PC-9 (cell line): ENCODE results near the gene ATXN7. TPM values are rescaled to one million over a fixed set of nuclear protein-coding genes. Genes with fewer than 3 reads are reported as not detected.

ENCODE experiments used
- BruUV-seq: library from RNA; stranded (reverse); fragments of 400-500 nt; replicated peaks from 2 replicates; lab custom pipeline; 2021; lab: Mats Ljungman, UMichigan
- CTCF ChIA-PET: fragments of 300-600 bp; sonication (Branson Sonifier 250); formaldehyde crosslinking; loops from one replicate; lab custom pipeline; 2022; ENCODE audit warnings: antibody characterized with exemption; lab: Charles Lee
- POLR2A ChIA-PET: fragments of 300-600 bp; sonication (Branson Sonifier 250); formaldehyde crosslinking; loops from one replicate; lab custom pipeline; 2022; ENCODE audit warnings: antibody characterized with exemption; ENCODE audit not compliant: unreplicated experiment; lab: Charles Lee
- DNase-seq, 2 experiments: peaks; one replicate each; pipeline versions ENCODE4 v3.0.0 to v3.0.0-alpha.2; 2015 to 2022; ENCODE audit warnings: mixed read lengths in 1 of 2
- H2AFZ ChIP-seq: fragments of 200-600 bp; sonication (generic); 2 replicates; pipeline ENCODE4 v1.8.1; 2017; ENCODE audit warnings: antibody characterized with exemption
- H3F3A ChIP-seq: fragments of 200-600 bp; sonication (generic); 2 replicates; pipeline ENCODE4 v1.8.1; 2017; ENCODE audit warnings: antibody characterized with exemption, mild to moderate bottlenecking, low read depth; ENCODE audit not compliant: insufficient read depth
- H3K27ac ChIP-seq: fragments of 200-600 bp; sonication (generic); 2 replicates; pipeline ENCODE4 v1.6.1; 2016; ENCODE audit warnings: mixed run types
- H3K27me3 ChIP-seq: fragments of 200-600 bp; sonication (generic); 2 replicates; pipeline ENCODE4 v1.6.1; 2016; ENCODE audit warnings: low read depth, mixed run types; ENCODE audit not compliant: insufficient read depth
- H3K36me3 ChIP-seq: fragments of 200-600 bp; sonication (generic); 2 replicates; pipeline ENCODE4 v1.6.1; 2016; ENCODE audit warnings: low read depth, mixed run types
- H3K4me1 ChIP-seq: fragments of 200-600 bp; sonication (generic); replicated peaks from 2 replicates; pipeline ENCODE4 v1.6.1; 2016; ENCODE audit warnings: mixed run types; ENCODE audit not compliant: insufficient read depth
- H3K4me2 ChIP-seq: fragments of 200-600 bp; sonication (generic); 2 replicates; pipeline ENCODE4 v1.6.1; 2017; ENCODE audit warnings: mixed run types
- H3K4me3 ChIP-seq: fragments of 200-600 bp; sonication (generic); 2 replicates; pipeline ENCODE4 v1.6.1; 2016; ENCODE audit warnings: mixed run types
- H3K79me2 ChIP-seq: fragments of 200-600 bp; sonication (generic); 2 replicates; pipeline ENCODE4 v1.6.1; 2017; ENCODE audit warnings: low read depth, mixed run types
- H3K9me2 ChIP-seq: fragments of 200-600 bp; sonication (generic); 2 replicates; pipeline ENCODE4 v1.8.1; 2017; ENCODE audit warnings: mild to moderate bottlenecking; ENCODE audit not compliant: insufficient read depth
- H3K9me3 ChIP-seq: fragments of 200-600 bp; sonication (generic); 2 replicates; pipeline ENCODE4 v1.8.1; 2016; ENCODE audit warnings: low read depth; ENCODE audit not compliant: insufficient read depth
- H4K20me1 ChIP-seq: fragments of 200-600 bp; sonication (generic); 2 replicates; pipeline ENCODE4 v1.8.1; 2017; ENCODE audit not compliant: insufficient read depth
- CTCF ChIP-seq: fragments of 200-600 bp; sonication (generic); conservative IDR thresholded peaks from 2 replicates; pipeline ENCODE4 v1.6.1; 2017; ENCODE audit warnings: mixed run types, antibody characterized with exemption, mild to moderate bottlenecking, moderate library complexity
- EZH2 ChIP-seq: fragments of 200-600 bp; sonication (generic); IDR thresholded peaks from 2 replicates; pipeline ENCODE4 v1.8.0; 2017; ENCODE audit warnings: antibody characterized with exemption, low read depth
- intact Hi-C: fragments of 100-400 bp; cut with micrococcal nuclease; formaldehyde crosslinking; loops from one replicate; pipeline ENCODE4 v1.10.0; 2022; ENCODE audit not compliant: unreplicated experiment
- total RNA-seq: library from RNA; stranded (reverse); gene quantifications from 2 replicates; pipeline ENCODE4 v1.2.3, GENCODE V29; 2021

Gene ATXN7
- total RNA-seq, 1 experiment from 2014 or later: 27.7 TPM

DNA sequence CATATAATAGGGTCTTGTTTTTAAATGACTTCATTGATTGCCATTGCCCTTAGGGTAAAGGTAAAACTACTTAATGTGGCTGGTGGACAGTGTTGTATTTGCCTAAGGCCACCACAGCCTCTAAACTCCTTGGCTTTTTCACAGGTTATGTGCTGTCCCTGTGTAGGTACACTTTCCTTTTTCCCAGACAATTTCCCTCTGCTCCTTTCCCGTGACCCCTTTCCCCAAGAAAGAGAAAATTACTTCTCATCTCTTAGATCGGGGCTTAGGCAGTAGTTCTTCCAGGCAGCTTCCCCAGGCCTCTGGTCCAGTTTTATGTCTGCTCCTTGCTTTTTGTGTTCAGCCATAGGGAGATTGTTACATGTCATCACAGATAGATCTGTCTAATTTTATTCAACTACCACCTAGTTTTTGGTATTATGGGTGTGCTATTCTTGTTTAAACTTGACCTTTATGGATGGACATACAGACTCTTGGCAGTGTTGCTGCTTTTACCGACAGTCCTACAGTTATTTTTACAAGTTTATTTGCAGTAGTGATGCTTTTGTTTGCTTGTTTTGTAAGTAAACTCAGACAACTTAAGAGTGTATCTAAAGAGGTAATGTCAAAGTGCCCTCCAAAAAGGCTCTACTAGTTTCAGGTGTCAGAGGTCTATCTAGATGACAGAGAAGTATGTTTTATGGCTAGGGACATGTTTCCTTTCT lies 69.0 kb downstream of the ATXN7 start:
- no peak for TF ChIP-seq CTCF
- TF ChIP-seq EZH2: no peak
- no peaks in the 10 kb centered on the region for H3K9me3 ChIP-seq
- no peak overlapping the region for H3K4me3 ChIP-seq
- no peaks in the 10 kb centered on the region for H3K27me3 ChIP-seq
- peaks cover 19% of the 10 kb centered on the region for H3K4me1 ChIP-seq
- H3K4me2 ChIP-seq: no peak overlapping the region
- H2AFZ ChIP-seq: no peak overlapping the region
- ChIA-PET CTCF (no interaction called here), POLR2A (no interaction called here)
- BruUV-seq: no TSS peak
- DNase-seq: no peak
- intact Hi-C loops: no loop called here
- no peaks in the 10 kb centered on the region for H3K9me2 ChIP-seq
- H4K20me1 ChIP-seq: peaks cover 30% of the 10 kb centered on the region
- peaks cover 22% of the 10 kb centered on the region for H3K79me2 ChIP-seq
- no peaks in the 10 kb centered on the region for H3K36me3 ChIP-seq
- H3F3A ChIP-seq: peaks cover 11% of the 10 kb centered on the region
- no peak overlapping the region for H3K27ac ChIP-seq

DNA sequence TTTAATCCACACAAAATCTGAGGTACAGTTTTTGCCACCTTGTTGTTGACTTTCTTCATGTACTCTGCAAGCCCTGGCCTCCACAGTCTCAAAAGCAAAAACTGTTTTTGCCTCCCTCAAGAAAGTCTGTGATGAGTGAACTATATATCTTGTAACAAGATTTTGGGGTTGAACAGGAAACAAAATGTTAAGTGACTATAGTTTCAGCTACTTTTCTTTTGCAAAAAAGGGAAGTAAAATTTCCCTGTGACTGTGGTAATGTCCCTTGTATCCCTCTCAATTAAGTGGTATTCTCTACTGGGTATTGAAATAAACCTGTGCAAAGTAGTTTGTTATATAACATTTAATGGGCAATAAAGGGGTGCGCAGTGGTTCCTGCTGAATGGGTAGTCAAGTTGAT lies 69.8 kb downstream of the ATXN7 start:
- ChIA-PET CTCF (no interaction called here), POLR2A (no interaction called here)
- Histone ChIP-seq H3K27me3 (no peaks in the 10 kb centered on the region), H3K36me3 (no peaks in the 10 kb centered on the region), H3K27ac (no peak overlapping the region), H3K4me2 (no peak overlapping the region), H3K4me3 (no peak overlapping the region), H4K20me1 (peaks cover 36% of the 10 kb centered on the region), H3K9me3 (no peaks in the 10 kb centered on the region), H2AFZ (no peak overlapping the region), H3K9me2 (no peaks in the 10 kb centered on the region), H3K79me2 (peaks cover 25% of the 10 kb centered on the region), H3F3A (peaks cover 19% of the 10 kb centered on the region), H3K4me1 (peaks cover 27% of the 10 kb centered on the region)
- no peak for DNase-seq
- TF ChIP-seq CTCF (no peak), EZH2 (no peak)
- no TSS peak for BruUV-seq
- intact Hi-C loops: no loop called here

DNA sequence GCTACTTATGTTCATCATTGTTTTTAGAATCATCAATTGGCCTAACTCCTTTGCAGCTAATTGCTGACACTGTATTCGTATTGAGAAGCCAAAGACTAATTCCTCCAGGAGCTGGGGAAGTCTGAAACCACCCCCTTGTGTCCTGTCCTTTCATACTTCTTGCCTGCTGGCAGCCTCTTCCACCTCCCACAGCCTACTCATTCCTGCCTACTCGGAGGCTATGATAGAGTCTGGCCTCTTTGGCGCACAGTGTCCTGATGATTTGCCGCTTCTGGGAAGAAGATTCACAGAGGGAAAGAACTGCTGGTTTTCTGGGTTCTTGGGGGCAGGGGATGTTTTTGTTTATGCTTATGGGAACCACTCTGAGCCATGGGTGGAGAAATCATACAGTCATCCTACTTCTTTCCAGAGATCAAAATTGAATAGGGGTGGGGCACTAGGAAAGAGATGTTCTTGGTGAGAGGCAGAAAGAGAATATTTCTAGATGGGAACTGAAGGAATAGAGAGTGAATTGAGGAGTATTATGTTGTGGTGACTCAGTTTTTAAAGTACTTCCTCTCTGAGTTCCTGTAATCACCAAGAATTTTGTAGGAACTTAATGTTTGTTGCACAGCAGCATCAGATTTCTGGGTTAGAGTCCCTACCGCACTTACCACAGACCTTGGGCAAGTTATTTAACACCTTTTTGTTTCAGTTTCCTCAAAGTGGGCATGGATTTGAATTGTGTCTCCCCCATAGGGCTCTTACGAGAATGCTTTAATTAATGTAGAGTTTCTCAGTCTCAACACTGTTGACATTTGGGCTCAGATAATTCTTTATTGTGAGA lies 70.6 kb downstream of the ATXN7 start:
- POLR2A ChIA-PET: no interaction called here

More for the DNA sequence above, 70.6 kb downstream of the ATXN7 start:
- Histone ChIP-seq H3K27ac (no peak overlapping the region), H3K36me3 (no peaks in the 10 kb centered on the region), H3K79me2 (peaks cover 31% of the 10 kb centered on the region), H3K4me3 (no peak overlapping the region), H3F3A (peaks cover 21% of the 10 kb centered on the region), H3K9me2 (no peaks in the 10 kb centered on the region), H2AFZ (no peak overlapping the region), H3K27me3 (no peaks in the 10 kb centered on the region), H3K4me1 (peaks cover 31% of the 10 kb centered on the region), H3K4me2 (no peak overlapping the region), H3K9me3 (no peaks in the 10 kb centered on the region), H4K20me1 (peaks cover 38% of the 10 kb centered on the region)
- CTCF ChIA-PET: no interaction called here
- TF ChIP-seq EZH2: no peak
- no peak for TF ChIP-seq CTCF
- BruUV-seq: no TSS peak
- DNase-seq: no peak
- intact Hi-C loops: no loop called here
